ENCODE results near the gene UAP1. TPM values are rescaled to one million over a fixed set of nuclear protein-coding genes. Genes with fewer than 3 reads are reported as not detected.

UAP1 gene
- 39.0 TPM for total RNA-seq

GRCh38 chr1:162561616-162562469 lies at the start of gene UAP1:
Gene UAP1, plus strand, starts transcription at chr1:162561722. Its CDS starts 4,347 bp downstream, at chr1:162566069.

DNA sequence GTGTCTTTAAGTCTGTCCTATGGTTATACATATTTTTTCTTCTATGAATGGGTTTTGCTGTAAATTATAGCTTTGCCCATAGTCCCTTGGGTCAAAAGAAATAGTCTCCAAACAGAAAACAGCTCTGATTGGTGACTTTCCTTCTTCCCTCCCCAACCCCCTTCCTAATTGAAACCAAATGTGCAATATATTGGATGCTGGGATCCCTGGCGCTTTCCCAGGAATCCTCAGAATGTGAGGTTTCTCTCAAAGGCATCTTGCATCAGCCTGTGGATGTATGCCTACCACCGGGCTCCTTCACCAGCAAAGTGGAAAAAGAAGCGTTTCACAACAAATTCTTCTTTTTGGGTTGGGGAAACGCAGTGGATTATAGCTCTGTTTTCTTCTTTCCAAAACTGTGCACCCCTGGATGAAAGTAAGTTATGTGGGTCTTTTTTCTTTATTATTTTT lies 70.7 kb downstream of the UAP1 start, which contains the start of gene DDR2:
TSS of gene DDR2 (plus strand) at position 248 of the 450 bp plus-strand sequence. CDS start 86,600 bp downstream, outside the sequence.

Small RNA genes within 50 kb of the gene (small RNA-seq; reads per million reads assigned to genes)
- gene UQCRBP2: not detected

Other genes starting within 250 kb of the UAP1 start
- not detected for gene SPATA46, start 184.9 kb upstream of the UAP1 start, total RNA-seq
- 1.8 TPM for gene C1orf226, start 180.0 kb upstream of the UAP1 start, total RNA-seq
- gene SH2D1B, start 149.6 kb upstream of the UAP1 start, total RNA-seq: not detected
- gene UHMK1, start 63.9 kb upstream of the UAP1 start, total RNA-seq: 79.1 TPM
- 10.8 TPM for gene DDR2, start 70.7 kb downstream of the UAP1 start, total RNA-seq
- 25.8 TPM for gene HSD17B7, start 229.0 kb downstream of the UAP1 start, total RNA-seq